ENCODE data around the gene CCL14. TPM values are rescaled to one million over a fixed set of nuclear protein-coding genes. Genes with fewer than 3 reads are reported as not detected.

CCL14 gene
- total RNA-seq = 168 TPM

- peak within 1 kb of the TSS in 1 of 2 donors; percentile 19 for H3K4me3 ChIP-seq
- no peaks in the 10 kb centered on the region for H3K27me3 ChIP-seq
- no peak within 1 kb of the TSS for H3K27ac ChIP-seq
- no peaks in the 10 kb centered on the region for H3K9me3 ChIP-seq
- intact Hi-C loops (cut with DNase I) = no loop called here
- no peak for DNase-seq (ENCODE audit: low spot score in 2 of 2)
- H3K4me1 ChIP-seq = no peaks in the 10 kb centered on the region
- no peaks in the 10 kb centered on the region for H3K36me3 ChIP-seq
- TF ChIP-seq CTCF (IDR thresholded peaks at IDR 0.05) = no peak
These were observed at the start of gene CCL14 for GRCh38 chr17:35986643-35987042. CCL14 (minus strand) TSS chr17:35986729; CDS start chr17:35986649, 80 bp downstream.

DNA sequence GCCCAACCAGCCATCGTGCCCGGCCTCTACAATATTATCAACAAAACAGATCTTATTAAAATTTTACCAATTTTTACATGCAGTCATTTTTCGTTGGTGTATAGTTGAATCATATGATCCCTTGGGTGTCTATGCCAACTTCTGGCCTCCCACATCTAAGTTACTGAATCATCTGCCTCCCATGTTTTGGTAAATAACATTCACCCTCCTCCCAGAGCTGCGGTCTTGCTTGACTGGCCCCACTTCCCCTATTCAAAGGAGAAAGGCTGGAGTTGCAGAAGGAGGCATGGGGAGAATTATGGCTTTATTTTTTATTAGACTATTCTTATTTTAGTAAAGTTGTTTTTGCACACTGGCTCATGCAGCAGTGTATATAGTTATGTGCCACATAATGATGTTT is 49.7 kb upstream of the CCL14 start:
- intact Hi-C loops (cut with DNase I) = no loop called here
- no peaks in the 10 kb centered on the region for H3K27me3 ChIP-seq
- no peak for DNase-seq (ENCODE audit: low spot score in 2 of 2)
- H3K4me1 ChIP-seq = no peaks in the 10 kb centered on the region
- no peak for TF ChIP-seq CTCF (IDR thresholded peaks at IDR 0.05)
- no peak overlapping the region for H3K27ac ChIP-seq
- no peak overlapping the region for H3K4me3 ChIP-seq
- no peaks in the 10 kb centered on the region for H3K9me3 ChIP-seq
- no peaks in the 10 kb centered on the region for H3K36me3 ChIP-seq

DNA sequence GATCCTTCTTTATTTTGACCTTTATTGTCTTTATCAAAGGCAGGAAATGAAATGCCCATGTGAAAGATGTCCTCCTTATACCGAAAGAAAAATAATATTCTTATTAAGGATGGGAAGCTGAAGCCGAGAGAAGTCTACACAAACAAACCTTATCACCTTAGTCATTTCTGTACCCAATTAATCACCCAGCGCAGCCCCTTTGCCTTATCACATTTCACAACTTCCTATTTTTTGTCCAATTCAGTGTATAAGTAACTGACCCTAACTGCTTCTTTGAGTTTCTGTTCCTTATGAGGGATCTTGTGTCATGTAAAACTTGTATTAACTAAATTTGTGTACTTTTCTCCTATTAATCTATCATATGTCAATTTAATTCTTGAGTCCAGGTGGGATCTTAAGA is 47.6 kb upstream of the CCL14 start:
- intact Hi-C loops (cut with DNase I) = no loop called here
- DNase-seq (ENCODE audit: low spot score in 2 of 2) = no peak
- H3K4me3 ChIP-seq = no peak overlapping the region
- no peaks in the 10 kb centered on the region for H3K9me3 ChIP-seq
- TF ChIP-seq CTCF (IDR thresholded peaks at IDR 0.05) = no peak
- no peaks in the 10 kb centered on the region for H3K4me1 ChIP-seq
- no peaks in the 10 kb centered on the region for H3K36me3 ChIP-seq
- no peak overlapping the region for H3K27ac ChIP-seq
- no peaks in the 10 kb centered on the region for H3K27me3 ChIP-seq

DNA sequence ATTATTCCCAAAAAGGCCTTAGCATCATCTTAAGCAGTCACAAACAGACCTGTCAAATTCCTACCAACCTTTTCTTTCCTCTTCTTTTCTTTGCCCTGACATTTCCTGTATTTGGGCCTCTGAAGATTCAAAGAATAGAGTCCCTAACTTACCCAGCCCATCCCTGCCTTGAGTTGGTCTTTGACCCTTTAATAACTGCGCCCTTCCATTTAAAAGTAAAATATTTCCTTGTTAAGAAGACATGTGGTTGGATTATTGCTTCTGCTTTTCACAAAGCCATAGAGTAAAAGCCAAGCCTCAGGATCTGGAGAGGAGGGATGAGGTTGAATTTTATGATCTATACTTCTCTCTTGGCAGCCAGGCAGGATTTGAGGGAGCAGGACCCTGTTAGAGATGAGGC is 44.4 kb upstream of the CCL14 start:
- no peak for TF ChIP-seq CTCF (IDR thresholded peaks at IDR 0.05)
- H3K4me3 ChIP-seq = no peak overlapping the region
- no peaks in the 10 kb centered on the region for H3K9me3 ChIP-seq
- no peak overlapping the region for H3K27ac ChIP-seq
- no peaks in the 10 kb centered on the region for H3K27me3 ChIP-seq
- intact Hi-C loops (cut with DNase I) = no loop called here
- no peaks in the 10 kb centered on the region for H3K36me3 ChIP-seq
- no peaks in the 10 kb centered on the region for H3K4me1 ChIP-seq
- DNase-seq (ENCODE audit: low spot score in 2 of 2) = no peak

- DNase-seq (ENCODE audit: low spot score in 2 of 2) = no peak
- Histone ChIP-seq H3K27ac (no peak overlapping the region), H3K36me3 (no peaks in the 10 kb centered on the region), H3K4me3 (no peak overlapping the region), H3K9me3 (no peaks in the 10 kb centered on the region), H3K27me3 (no peaks in the 10 kb centered on the region), H3K4me1 (no peaks in the 10 kb centered on the region)
- intact Hi-C loops (cut with DNase I) = no loop called here
- no peak for TF ChIP-seq CTCF (IDR thresholded peaks at IDR 0.05)
These were observed 41.2 kb upstream of the CCL14 start for GRCh38 chr17:36027761-36028160.
